ENCODE measurements around the gene RHOD.

GRCh38 chr11:67095214-67095507, 38.5 kb downstream of the RHOD start:
- TF ChIP-seq ZNF217 (IDR thresholded peaks at IDR 0.05) (no peak), ZBTB40 (IDR thresholded peaks at IDR 0.05; ENCODE audit: borderline replicate concordance) (no peak), PML (IDR thresholded peaks at IDR 0.05; ENCODE audit: low read length) (no peak), USF2 (IDR thresholded peaks at IDR 0.05; ENCODE audit: borderline replicate concordance, low read depth, low read length) (no peak), GABPA (IDR thresholded peaks at IDR 0.05; ENCODE audit: low read depth) (no peak), ZBTB11 (CRISPR knock-in tag; IDR thresholded peaks at IDR 0.05) (no peak), CTCF (IDR thresholded peaks at IDR 0.05 in 2 of 3, conservative IDR thresholded peaks at IDR 0.05 in 1 of 3; ENCODE audit: control insufficient read depth in 2 of 3, extremely low read depth in 1 of 3, insufficient read depth in 1 of 3, low read depth in 3 of 3, low read length in 3 of 3) (no peak; a peak in 1 of 6 replicates), EZH2 (IDR thresholded peaks at IDR 0.05; ENCODE audit: borderline replicate concordance, control insufficient read depth, low read depth, low read length) (no peak), CREB1 (IDR thresholded peaks at IDR 0.05; ENCODE audit: low read depth) (no peak)
